ENCODE data around the gene ZMIZ1.

The ZMIZ1 gene

GRCh38 chr10:79158402-79159097 lies 89.8 kb downstream of the ZMIZ1 start:
- Histone ChIP-seq H3K4me3 (ENCODE audit: low read depth, low read length) (no peak overlapping the region), H3K4me1 (peaks cover 62% of the 10 kb centered on the region), H3K36me3 (peaks cover 24% of the 10 kb centered on the region), H3K27me3 (no peaks in the 10 kb centered on the region), H3K9me3 (no peaks in the 10 kb centered on the region)
- peak; percentile 65 for DNase-seq
- TF ChIP-seq, protein P1, sequence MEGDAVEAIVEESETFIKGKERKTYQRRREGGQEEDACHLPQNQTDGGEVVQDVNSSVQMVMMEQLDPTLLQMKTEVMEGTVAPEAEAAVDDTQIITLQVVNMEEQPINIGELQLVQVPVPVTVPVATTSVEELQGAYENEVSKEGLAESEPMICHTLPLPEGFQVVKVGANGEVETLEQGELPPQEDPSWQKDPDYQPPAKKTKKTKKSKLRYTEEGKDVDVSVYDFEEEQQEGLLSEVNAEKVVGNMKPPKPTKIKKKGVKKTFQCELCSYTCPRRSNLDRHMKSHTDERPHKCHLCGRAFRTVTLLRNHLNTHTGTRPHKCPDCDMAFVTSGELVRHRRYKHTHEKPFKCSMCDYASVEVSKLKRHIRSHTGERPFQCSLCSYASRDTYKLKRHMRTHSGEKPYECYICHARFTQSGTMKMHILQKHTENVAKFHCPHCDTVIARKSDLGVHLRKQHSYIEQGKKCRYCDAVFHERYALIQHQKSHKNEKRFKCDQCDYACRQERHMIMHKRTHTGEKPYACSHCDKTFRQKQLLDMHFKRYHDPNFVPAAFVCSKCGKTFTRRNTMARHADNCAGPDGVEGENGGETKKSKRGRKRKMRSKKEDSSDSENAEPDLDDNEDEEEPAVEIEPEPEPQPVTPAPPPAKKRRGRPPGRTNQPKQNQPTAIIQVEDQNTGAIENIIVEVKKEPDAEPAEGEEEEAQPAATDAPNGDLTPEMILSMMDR (IDR thresholded peaks at IDR 0.05; ENCODE audit: low read depth, low read length): no peak

DNA sequence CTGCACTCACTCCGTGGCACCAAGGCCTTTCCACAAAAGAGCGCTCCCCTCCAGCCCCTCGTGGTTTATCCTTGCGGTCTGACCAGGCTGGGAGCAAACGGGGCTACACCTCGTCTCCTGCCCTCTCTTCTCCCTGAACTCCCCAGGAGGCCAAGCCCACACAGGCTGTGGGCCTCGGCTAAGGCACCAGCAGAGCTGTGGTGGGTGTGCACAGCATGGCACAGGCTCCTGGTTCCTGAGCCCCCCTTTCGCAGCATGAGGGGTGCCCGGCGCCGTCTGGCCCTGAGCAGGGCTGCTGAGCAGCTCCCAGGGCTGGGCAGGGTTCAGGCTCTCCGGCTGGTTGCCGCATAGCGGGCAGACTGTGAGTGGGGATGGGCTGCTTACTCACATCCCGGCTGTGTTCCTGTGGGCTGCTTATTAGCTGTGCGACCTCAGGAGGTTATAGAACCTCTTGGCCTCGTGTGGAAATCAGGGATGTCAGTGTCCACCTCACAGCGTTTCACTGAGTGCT lies 90.4 kb downstream of the ZMIZ1 start:
- Histone ChIP-seq H3K36me3 (peaks cover 22% of the 10 kb centered on the region), H3K4me3 (ENCODE audit: low read depth, low read length) (no peak overlapping the region), H3K27me3 (no peaks in the 10 kb centered on the region), H3K4me1 (peaks cover 62% of the 10 kb centered on the region), H3K9me3 (no peaks in the 10 kb centered on the region)
- TF ChIP-seq, protein P1 (IDR thresholded peaks at IDR 0.05; ENCODE audit: low read depth, low read length): no peak
- DNase-seq: no peak

GRCh38 chr10:79159785-79160184 lies 91.0 kb downstream of the ZMIZ1 start:
- Histone ChIP-seq H3K27me3 (no peaks in the 10 kb centered on the region), H3K4me1 (peaks cover 66% of the 10 kb centered on the region), H3K4me3 (ENCODE audit: low read depth, low read length) (no peak overlapping the region), H3K9me3 (no peaks in the 10 kb centered on the region), H3K36me3 (peaks cover 24% of the 10 kb centered on the region)
- peak; percentile 75 for DNase-seq
- TF ChIP-seq, protein P1 (IDR thresholded peaks at IDR 0.05; ENCODE audit: low read depth, low read length): no peak

GRCh38 chr10:79160191-79160590 lies 91.4 kb downstream of the ZMIZ1 start:
- H3K9me3 ChIP-seq: no peaks in the 10 kb centered on the region
- no peak for DNase-seq
- TF ChIP-seq, protein P1 (IDR thresholded peaks at IDR 0.05; ENCODE audit: low read depth, low read length): no peak
- no peak overlapping the region for H3K4me3 ChIP-seq (ENCODE audit: low read depth, low read length)
- peaks cover 28% of the 10 kb centered on the region for H3K36me3 ChIP-seq
- H3K27me3 ChIP-seq: no peaks in the 10 kb centered on the region
- peaks cover 66% of the 10 kb centered on the region for H3K4me1 ChIP-seq

- Histone ChIP-seq H3K36me3 (peaks cover 32% of the 10 kb centered on the region), H3K27me3 (no peaks in the 10 kb centered on the region), H3K4me1 (peaks cover 64% of the 10 kb centered on the region), H3K9me3 (no peaks in the 10 kb centered on the region), H3K4me3 (ENCODE audit: low read depth, low read length) (no peak overlapping the region)
- no peak for DNase-seq
- TF ChIP-seq, protein P1 (IDR thresholded peaks at IDR 0.05; ENCODE audit: low read depth, low read length): no peak
Observed at GRCh38 chr10:79161557-79161956, 92.8 kb downstream of the ZMIZ1 start.

- Histone ChIP-seq H3K27me3 (no peaks in the 10 kb centered on the region), H3K9me3 (no peaks in the 10 kb centered on the region), H3K4me1 (peaks cover 61% of the 10 kb centered on the region), H3K36me3 (peaks cover 32% of the 10 kb centered on the region), H3K4me3 (ENCODE audit: low read depth, low read length) (no peak overlapping the region)
- TF ChIP-seq, protein P1 (IDR thresholded peaks at IDR 0.05; ENCODE audit: low read depth, low read length): no peak
- DNase-seq: no peak
Observed at GRCh38 chr10:79162022-79162421, 93.3 kb downstream of the ZMIZ1 start.
